Neural cell (in vitro differentiated cells): ENCODE results near the gene ACACA. TPM values are rescaled to one million over a fixed set of nuclear protein-coding genes. Genes with fewer than 3 reads are reported as not detected.
"Not testable (repeated sequence)": the region's sequence is repeated elsewhere in the genome, so short reads cannot be mapped to it uniquely, and the experiment has no call there.

ENCODE experiments used
- H2AFZ ChIP-seq: fragments of 200-600, 300-800 bp; sonication (generic), shearing (Covaris generic); 2 replicates; pipeline ENCODE4 v1.6.0; 2014; ENCODE audit warnings: low read depth, mild to moderate bottlenecking, antibody characterized with exemption, low read length, moderate library complexity
- H3F3A ChIP-seq: fragments of 200-600 bp; shearing (Covaris generic); 2 replicates; pipeline ENCODE4 v1.6.1; 2016; ENCODE audit warnings: mild to moderate bottlenecking, moderate library complexity, mixed read lengths, antibody characterized with exemption, low read length; ENCODE audit not compliant: insufficient read depth, poor library complexity, severe bottlenecking
- H3K27ac ChIP-seq: fragments of 200-600, 300-800 bp; sonication (generic), shearing (Covaris generic); 2 replicates; pipeline ENCODE4 v1.5.1; 2014; ENCODE audit warnings: mild to moderate bottlenecking, low read length, moderate library complexity
- H3K27me3 ChIP-seq: fragments of 300-800, 200-600 bp; sonication (generic), shearing (Covaris generic); 2 replicates; pipeline ENCODE4 v1.6.0; 2014; ENCODE audit warnings: mild to moderate bottlenecking, low read depth, low read length, moderate library complexity; ENCODE audit not compliant: insufficient read depth
- H3K36me3 ChIP-seq: fragments of 300-800, 200-600 bp; sonication (generic), shearing (Covaris generic); 2 replicates; pipeline ENCODE4 v1.5.1; 2014; ENCODE audit warnings: mild to moderate bottlenecking, antibody characterized with exemption, low read length, moderate library complexity; ENCODE audit not compliant: insufficient read depth
- H3K4me2 ChIP-seq: fragments of 300-800, 200-600 bp; sonication (generic), shearing (Covaris generic); 2 replicates; pipeline ENCODE4 v1.6.0; 2014; ENCODE audit warnings: mild to moderate bottlenecking, low read length
- H3K4me3 ChIP-seq: fragments of 300-800, 200-600 bp; sonication (generic), shearing (Covaris generic); 2 replicates; pipeline ENCODE4 v1.5.1; 2014; ENCODE audit warnings: mild to moderate bottlenecking, low read length, moderate library complexity
- H3K79me2 ChIP-seq: fragments of 200-600 bp; shearing (Covaris generic); replicated peaks from 2 replicates; pipeline ENCODE4 v1.6.0; 2014; ENCODE audit warnings: mild to moderate bottlenecking, low read length, moderate library complexity; ENCODE audit not compliant: insufficient read depth
- H3K9ac ChIP-seq: fragments of 300-800, 200-600 bp; sonication (generic), shearing (Covaris generic); 2 replicates; pipeline ENCODE4 v1.6.1; 2016; ENCODE audit warnings: mild to moderate bottlenecking, low read length, mixed read lengths
- H3K9me2 ChIP-seq: fragments of 200-600 bp; shearing (Covaris generic); 2 replicates; pipeline ENCODE4 v1.6.1; 2016; ENCODE audit warnings: mild to moderate bottlenecking, low read length, mixed read lengths; ENCODE audit not compliant: insufficient read depth
- H3K9me3 ChIP-seq: fragments of 200-600, 300-800 bp; sonication (generic), shearing (Covaris generic); 2 replicates; pipeline ENCODE4 v1.6.1; 2016; ENCODE audit warnings: mild to moderate bottlenecking, mixed run types, low read length, moderate library complexity, mixed read lengths
- H4K20me1 ChIP-seq: fragments of 200-600 bp; shearing (Covaris generic); 2 replicates; pipeline ENCODE4 v1.6.1; 2016; ENCODE audit warnings: mild to moderate bottlenecking, mixed run types; ENCODE audit not compliant: insufficient read depth
- CTCF ChIP-seq: fragments of 450-650 bp; IDR thresholded peaks from 2 replicates; pipeline ENCODE4 v1.5.1; 2014; ENCODE audit warnings: antibody characterized with exemption, mild to moderate bottlenecking, moderate library complexity; ENCODE audit not compliant: poor library complexity, severe bottlenecking
- EP300 ChIP-seq: fragments of 450-650 bp; conservative IDR thresholded peaks from 2 replicates; pipeline ENCODE4 v1.6.1; 2014; ENCODE audit warnings: antibody characterized with exemption, mild to moderate bottlenecking, moderate library complexity; ENCODE audit not compliant: poor library complexity, severe bottlenecking
- EZH2 ChIP-seq: fragments of 200-600, 300-800 bp; shearing (Covaris generic), sonication (generic); IDR thresholded peaks from 2 replicates; pipeline ENCODE4 v1.6.1; 2014; ENCODE audit warnings: antibody characterized with exemption, low read length, borderline replicate concordance, mild to moderate bottlenecking; ENCODE audit not compliant: insufficient read depth, poor library complexity, severe bottlenecking
- MXI1 ChIP-seq: fragments of 450-650 bp; conservative IDR thresholded peaks from 2 replicates; pipeline ENCODE4 v1.6.1; 2014; ENCODE audit warnings: antibody characterized with exemption, mild to moderate bottlenecking; ENCODE audit not compliant: poor library complexity, severe bottlenecking
- POLR2AphosphoS5 ChIP-seq: IDR thresholded peaks from 2 replicates; pipeline ENCODE4 v1.6.1; 2012
- RAD21 ChIP-seq: fragments of 450-650 bp; conservative IDR thresholded peaks from 2 replicates; pipeline ENCODE4 v1.6.1; 2014; ENCODE audit warnings: antibody characterized with exemption, mild to moderate bottlenecking, moderate library complexity
- REST ChIP-seq: IDR thresholded peaks from 2 replicates; pipeline ENCODE4 v1.6.1; 2012; ENCODE audit warnings: borderline replicate concordance
- SMC3 ChIP-seq: fragments of 450-650 bp; conservative IDR thresholded peaks from 2 replicates; pipeline ENCODE4 v1.6.1; 2014; ENCODE audit warnings: antibody characterized with exemption, mild to moderate bottlenecking, moderate library complexity; ENCODE audit not compliant: poor library complexity
- TAF1 ChIP-seq: IDR thresholded peaks from 2 replicates; pipeline ENCODE4 v1.6.1; 2012; ENCODE audit warnings: low read depth
- polyA plus RNA-seq: library from polyadenylated mRNA; depleted of rRNA; stranded (reverse); fragments of >200 nt; gene quantifications from 2 replicates; pipeline ENCODE4 v1.2.3, GENCODE V29; 2014

The ACACA gene
- polyA plus RNA-seq, 1 donor from 2014 or later: 38.4 TPM

DNA sequence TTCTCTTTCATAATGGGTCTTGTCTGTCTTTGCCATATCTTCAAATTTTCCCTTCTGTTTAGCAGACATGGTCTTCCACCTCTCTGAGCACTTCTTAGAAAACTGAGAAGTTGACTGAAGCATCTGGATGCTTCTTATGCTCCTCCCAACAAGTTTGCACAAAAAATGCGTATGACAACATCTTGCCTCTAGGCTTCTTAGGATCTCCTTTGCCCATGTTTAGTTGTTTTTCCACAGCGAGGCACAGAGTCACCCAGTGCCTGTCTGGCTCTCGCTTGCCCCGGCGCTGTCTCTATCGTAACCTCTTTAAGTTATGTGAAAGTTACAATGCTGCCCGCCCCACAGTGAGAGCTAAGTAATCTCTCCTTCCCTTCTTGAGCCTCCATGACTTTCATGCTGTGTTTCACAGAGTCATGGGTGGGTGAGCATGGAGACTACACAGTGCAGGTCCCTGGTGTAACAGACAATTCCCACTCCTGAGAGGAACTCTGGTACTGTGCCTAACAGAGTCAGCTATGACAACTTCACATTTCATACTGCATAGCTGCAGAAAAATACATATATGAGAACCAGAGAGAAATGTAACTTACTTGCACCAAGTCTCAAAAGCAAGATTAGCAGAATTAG, 262.4 kb downstream of the ACACA start:
- no peaks in the 10 kb centered on the region for H3K79me2 ChIP-seq
- peaks cover 2% of the 10 kb centered on the region for H3F3A ChIP-seq
- H3K9me3 ChIP-seq: no peaks in the 10 kb centered on the region
- H4K20me1 ChIP-seq: no peaks in the 10 kb centered on the region
- H3K36me3 ChIP-seq: no peaks in the 10 kb centered on the region
- H3K9ac ChIP-seq: no peak overlapping the region
- H3K4me2 ChIP-seq: no peak overlapping the region
- H3K4me3 ChIP-seq: no peak overlapping the region
- H3K27ac ChIP-seq: no peak overlapping the region
- no peak for TF ChIP-seq EP300
- TF ChIP-seq CTCF: no peak
- no peak for TF ChIP-seq MXI1
- TF ChIP-seq REST: no peak
- TF ChIP-seq EZH2: no peak
- TF ChIP-seq POLR2AphosphoS5: no peak
- no peak for TF ChIP-seq RAD21
- no peak for TF ChIP-seq TAF1
- no peak for TF ChIP-seq SMC3
- no peaks in the 10 kb centered on the region for H3K27me3 ChIP-seq
- H2AFZ ChIP-seq: no peak overlapping the region
- H3K9me2 ChIP-seq: no peaks in the 10 kb centered on the region

DNA sequence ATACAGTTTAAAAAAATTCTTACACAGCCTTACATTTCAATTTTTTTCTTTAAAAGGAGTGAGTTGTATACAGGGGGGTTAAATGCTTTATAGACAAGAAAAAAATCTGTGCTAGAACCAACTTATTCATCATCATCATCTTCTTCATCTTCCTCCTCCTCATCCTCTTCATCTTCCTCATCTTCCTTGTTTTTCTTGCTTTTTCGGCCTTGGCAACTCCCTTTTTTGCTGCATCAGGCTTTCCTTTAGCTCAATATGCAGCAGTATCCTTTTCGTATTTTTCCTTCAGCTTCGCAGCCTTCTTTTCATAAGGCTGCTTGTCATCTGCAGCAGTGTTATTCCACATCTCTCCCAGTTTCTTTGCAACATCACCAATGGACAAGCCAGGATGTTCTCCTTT, 263.1 kb downstream of the ACACA start:
- not testable (repeated sequence) for H2AFZ ChIP-seq, H3K79me2 ChIP-seq, H3K27ac ChIP-seq, H3K9me3 ChIP-seq, H3K27me3 ChIP-seq, H3K36me3 ChIP-seq, H3K4me3 ChIP-seq, H3K9ac ChIP-seq, H3K4me2 ChIP-seq, H3F3A ChIP-seq, H4K20me1 ChIP-seq, H3K9me2 ChIP-seq
